Measurements from ENCODE around the gene SELENOP. TPM values are rescaled to one million over a fixed set of nuclear protein-coding genes. Genes with fewer than 3 reads are reported as not detected.
A peak's percentile ranks its signal among the peaks of the same experiment; 100 is the strongest.

The SELENOP gene
- total RNA-seq, 2 donors from 2014 or later, result 161 to 213 TPM

- H3K4me3 ChIP-seq, result peak within 1 kb of the TSS; percentile 33 to 47
- no peaks in the 10 kb centered on the region for H3K9me3 ChIP-seq
- H3K27ac ChIP-seq, result no peak within 1 kb of the TSS
- no peaks in the 10 kb centered on the region for H3K4me1 ChIP-seq
- no peaks in the 10 kb centered on the region for H3K27me3 ChIP-seq
- DNase-seq (ENCODE audit: low spot score), result no peak
- TF ChIP-seq CTCF (IDR thresholded peaks at IDR 0.05), result no peak
- no peaks in the 10 kb centered on the region for H3K36me3 ChIP-seq
Observed at GRCh38 chr5:42756606-42757601, 54.8 kb downstream of the SELENOP start, which contains the start of gene CCDC152. Gene CCDC152 (plus strand): TSS chr5:42756818. CDS start chr5:42759122, 2,304 bp downstream.

- H3K27me3 ChIP-seq, result no peaks in the 10 kb centered on the region
- H3K4me3 ChIP-seq, result no peak overlapping the region
- no peaks in the 10 kb centered on the region for H3K36me3 ChIP-seq
- H3K27ac ChIP-seq, result no peak overlapping the region
- H3K9me3 ChIP-seq, result no peaks in the 10 kb centered on the region
- TF ChIP-seq CTCF (IDR thresholded peaks at IDR 0.05), result no peak
- DNase-seq (ENCODE audit: low spot score), result no peak
- H3K4me1 ChIP-seq, result no peaks in the 10 kb centered on the region
Observed at GRCh38 chr5:42753099-42753498, 58.6 kb downstream of the SELENOP start.

DNA sequence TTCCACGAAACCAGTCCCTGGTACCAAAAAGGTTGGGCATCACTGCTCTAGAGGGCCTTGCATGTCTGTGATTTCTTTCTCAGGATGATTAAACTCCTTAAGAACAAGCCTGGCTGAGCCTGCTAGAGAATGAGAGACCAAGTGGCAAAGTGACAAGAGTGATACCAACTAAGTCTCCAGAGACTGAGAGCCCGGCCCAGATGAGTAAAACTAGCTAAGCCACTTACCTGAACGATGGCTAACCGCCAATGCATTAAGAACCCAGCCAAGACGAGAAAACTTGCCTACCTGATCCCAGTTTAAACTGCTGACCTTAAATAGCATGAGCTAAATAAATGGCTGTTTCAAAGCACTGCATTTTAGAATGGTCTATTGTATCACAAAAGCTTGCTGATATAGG is 60.6 kb downstream of the SELENOP start:
- no peaks in the 10 kb centered on the region for H3K9me3 ChIP-seq

GRCh38 chr5:42750507-42750906 is 61.2 kb downstream of the SELENOP start:
- H3K36me3 ChIP-seq, result no peaks in the 10 kb centered on the region
- no peak for DNase-seq (ENCODE audit: low spot score)
- no peaks in the 10 kb centered on the region for H3K4me1 ChIP-seq
- H3K9me3 ChIP-seq, result no peaks in the 10 kb centered on the region
- no peak overlapping the region for H3K27ac ChIP-seq
- H3K4me3 ChIP-seq, result no peak overlapping the region
- H3K27me3 ChIP-seq, result no peaks in the 10 kb centered on the region
- TF ChIP-seq CTCF (IDR thresholded peaks at IDR 0.05), result no peak

More for the DNA sequence above, 60.6 kb downstream of the SELENOP start:
- TF ChIP-seq CTCF (IDR thresholded peaks at IDR 0.05), result no peak
- Histone ChIP-seq H3K36me3 (no peaks in the 10 kb centered on the region), H3K27ac (no peak overlapping the region), H3K4me3 (no peak overlapping the region), H3K4me1 (no peaks in the 10 kb centered on the region), H3K27me3 (no peaks in the 10 kb centered on the region)
- DNase-seq (ENCODE audit: low spot score), result no peak

Other genes starting within 250 kb of the SELENOP start
- 1 to 10 TPM in 1 of 2 donors, under 1 TPM in 1; 0.89 to 1.4 TPM for gene CCDC152, start 55.1 kb downstream of the SELENOP start, total RNA-seq
- under 1 TPM in 1 of 2 donors, not detected in 1; 0.63 TPM for gene ANXA2R, start 228.4 kb upstream of the SELENOP start, total RNA-seq

Measured in right atrium auricular region (tissue), 2 donors.